IPS-15b (cell line): ENCODE data around the gene ACTR1A.

Experiments
- H3K27me3 ChIP-seq: one replicate; pipeline ENCODE4 v1.6.1; 2013; ENCODE audit warnings: low read length; ENCODE audit not compliant: control insufficient read depth, insufficient read depth
- H3K36me3 ChIP-seq: one replicate; pipeline ENCODE4 v1.6.1; 2013; ENCODE audit warnings: low read length; ENCODE audit not compliant: control insufficient read depth, insufficient read depth
- H3K4me1 ChIP-seq: one replicate; pipeline ENCODE4 v1.6.1; 2013; ENCODE audit warnings: mild to moderate bottlenecking, low read length; ENCODE audit not compliant: control insufficient read depth, insufficient read depth
- H3K4me3 ChIP-seq: one replicate; pipeline ENCODE4 v1.5.1; 2013; ENCODE audit warnings: low read depth, low read length
- H3K9ac ChIP-seq: one replicate; pipeline ENCODE4 v1.6.1; 2013; ENCODE audit warnings: low read depth, mild to moderate bottlenecking, low read length
- H3K9me3 ChIP-seq: one replicate; pipeline ENCODE4 v1.6.1; 2013; ENCODE audit warnings: mild to moderate bottlenecking, low read length; ENCODE audit not compliant: control insufficient read depth, insufficient read depth

The ACTR1A gene

GRCh38 chr10:102449321-102450123, 53.0 kb downstream of the ACTR1A start:
- Histone ChIP-seq H3K36me3 (peaks cover 11% of the 10 kb centered on the region), H3K4me1 (peaks cover 20% of the 10 kb centered on the region), H3K9me3 (no peaks in the 10 kb centered on the region), H3K4me3 (peak overlapping the region; percentile 81), H3K27me3 (no peaks in the 10 kb centered on the region), H3K9ac (peak overlapping the region; percentile 62)

GRCh38 chr10:102444851-102445250, 57.7 kb downstream of the ACTR1A start:
- H3K4me3 ChIP-seq = no peak overlapping the region
- H3K27me3 ChIP-seq = no peaks in the 10 kb centered on the region
- peaks cover 2% of the 10 kb centered on the region for H3K4me1 ChIP-seq
- H3K36me3 ChIP-seq = no peaks in the 10 kb centered on the region
- no peaks in the 10 kb centered on the region for H3K9me3 ChIP-seq
- no peak overlapping the region for H3K9ac ChIP-seq

DNA sequence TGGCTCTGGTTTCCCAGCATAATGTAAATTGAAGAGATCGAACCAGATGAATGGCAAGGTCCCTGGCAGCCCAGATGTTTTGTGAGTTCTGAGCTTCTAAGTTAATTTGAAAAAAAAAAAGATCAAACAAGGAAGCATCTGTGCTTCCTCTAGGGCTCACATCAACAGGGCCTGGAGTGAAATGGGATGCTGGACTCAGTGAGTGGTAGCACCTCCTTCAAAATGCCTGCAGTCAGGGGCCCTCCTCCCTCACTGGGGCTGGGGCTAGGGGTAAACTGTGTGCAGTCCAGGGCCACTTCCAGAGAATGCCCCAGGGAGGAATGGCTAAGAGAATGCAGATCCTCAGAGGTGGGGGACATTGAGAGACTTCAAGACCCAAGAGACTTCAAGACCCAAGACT, 64.1 kb downstream of the ACTR1A start:
- Histone ChIP-seq H3K27me3 (peaks cover 36% of the 10 kb centered on the region), H3K4me3 (no peak overlapping the region), H3K9me3 (no peaks in the 10 kb centered on the region), H3K4me1 (peaks cover 5% of the 10 kb centered on the region), H3K36me3 (no peaks in the 10 kb centered on the region), H3K9ac (no peak overlapping the region)

DNA sequence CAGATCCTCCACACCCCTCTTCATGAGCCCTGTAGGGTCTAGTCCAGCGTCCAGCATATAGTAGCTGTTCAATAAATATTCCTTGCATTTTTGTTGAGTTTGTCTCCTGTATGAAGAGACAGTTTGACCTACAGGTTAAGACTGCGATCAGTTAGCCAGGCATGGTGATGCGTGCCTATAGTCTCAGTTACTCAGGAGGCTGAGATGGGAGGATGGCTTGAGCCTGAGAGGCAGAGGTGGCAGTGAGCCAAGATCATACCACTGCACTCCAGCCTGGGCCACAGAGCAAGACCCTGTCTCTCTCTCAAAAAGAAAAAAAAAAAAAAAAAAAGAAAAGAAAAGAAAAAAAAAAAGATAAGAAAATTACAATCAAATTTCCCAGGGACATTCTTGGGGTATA, 65.0 kb downstream of the ACTR1A start:
- Histone ChIP-seq H3K27me3 (peaks cover 41% of the 10 kb centered on the region), H3K9ac (no peak overlapping the region), H3K4me1 (peaks cover 5% of the 10 kb centered on the region), H3K9me3 (no peaks in the 10 kb centered on the region), H3K4me3 (no peak overlapping the region), H3K36me3 (no peaks in the 10 kb centered on the region)

DNA sequence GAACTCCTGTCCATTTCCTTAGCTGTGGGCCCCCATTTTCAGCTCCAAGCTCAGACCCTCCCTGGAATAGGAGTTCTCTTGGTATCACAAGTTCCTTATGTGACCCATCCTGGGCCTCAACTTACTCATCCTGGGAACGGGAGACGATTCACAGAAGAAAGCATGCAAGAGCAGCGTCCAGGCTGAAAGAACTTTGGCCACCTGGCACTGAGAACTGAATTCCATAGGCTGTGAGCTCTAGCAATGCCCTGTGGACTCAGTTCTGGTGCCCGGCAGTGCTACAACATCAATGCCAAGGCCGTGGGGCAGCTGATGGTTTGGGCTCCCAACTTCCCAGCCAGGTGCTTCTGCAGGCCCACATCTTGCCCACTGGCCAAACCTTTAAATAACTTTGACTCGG, 66.2 kb downstream of the ACTR1A start:
- H3K36me3 ChIP-seq = no peaks in the 10 kb centered on the region
- peaks cover 41% of the 10 kb centered on the region for H3K27me3 ChIP-seq
- H3K9ac ChIP-seq = no peak overlapping the region
- H3K4me1 ChIP-seq = peaks cover 5% of the 10 kb centered on the region
- no peaks in the 10 kb centered on the region for H3K9me3 ChIP-seq
- H3K4me3 ChIP-seq = peak overlapping the region; percentile 23

- Histone ChIP-seq H3K9me3 (no peaks in the 10 kb centered on the region), H3K4me3 (peak overlapping the region; percentile 50), H3K9ac (peak overlapping the region; percentile 41), H3K4me1 (peaks cover 5% of the 10 kb centered on the region), H3K36me3 (no peaks in the 10 kb centered on the region), H3K27me3 (peaks cover 41% of the 10 kb centered on the region)
Observed at GRCh38 chr10:102435529-102436233, 66.8 kb downstream of the ACTR1A start.

DNA sequence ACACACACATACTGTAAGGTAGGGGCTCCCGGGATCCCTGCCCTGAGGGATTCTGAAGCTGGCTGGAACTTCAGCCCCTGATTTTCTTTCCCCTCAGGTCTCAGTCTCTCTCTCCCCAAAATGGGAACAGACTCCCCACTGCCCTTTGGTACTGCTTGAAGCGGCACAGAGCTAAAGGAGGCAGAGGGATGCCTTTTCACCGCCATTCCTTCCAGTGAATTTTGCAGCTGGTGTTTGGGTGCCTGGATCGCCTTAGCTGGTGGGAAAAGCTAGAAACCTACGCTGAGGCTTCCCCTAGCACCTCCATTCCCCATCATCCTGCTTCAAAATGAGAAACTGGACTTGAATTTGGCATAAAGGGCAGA, 67.4 kb downstream of the ACTR1A start:
- Histone ChIP-seq H3K9ac (peak overlapping the region; percentile 41), H3K36me3 (no peaks in the 10 kb centered on the region), H3K4me1 (peaks cover 5% of the 10 kb centered on the region), H3K4me3 (peak overlapping the region; percentile 50), H3K9me3 (no peaks in the 10 kb centered on the region), H3K27me3 (peaks cover 41% of the 10 kb centered on the region)

GRCh38 chr10:102434394-102435132, 67.9 kb downstream of the ACTR1A start:
- H3K27me3 ChIP-seq = peaks cover 41% of the 10 kb centered on the region
- peaks cover 5% of the 10 kb centered on the region for H3K4me1 ChIP-seq
- no peaks in the 10 kb centered on the region for H3K36me3 ChIP-seq
- H3K9ac ChIP-seq = no peak overlapping the region
- H3K9me3 ChIP-seq = no peaks in the 10 kb centered on the region
- peak overlapping the region; percentile 50 for H3K4me3 ChIP-seq

GRCh38 chr10:102433619-102434046, 68.9 kb downstream of the ACTR1A start:
- Histone ChIP-seq H3K27me3 (peaks cover 41% of the 10 kb centered on the region), H3K36me3 (no peaks in the 10 kb centered on the region), H3K9me3 (no peaks in the 10 kb centered on the region), H3K9ac (no peak overlapping the region), H3K4me1 (peaks cover 5% of the 10 kb centered on the region), H3K4me3 (no peak overlapping the region)

DNA sequence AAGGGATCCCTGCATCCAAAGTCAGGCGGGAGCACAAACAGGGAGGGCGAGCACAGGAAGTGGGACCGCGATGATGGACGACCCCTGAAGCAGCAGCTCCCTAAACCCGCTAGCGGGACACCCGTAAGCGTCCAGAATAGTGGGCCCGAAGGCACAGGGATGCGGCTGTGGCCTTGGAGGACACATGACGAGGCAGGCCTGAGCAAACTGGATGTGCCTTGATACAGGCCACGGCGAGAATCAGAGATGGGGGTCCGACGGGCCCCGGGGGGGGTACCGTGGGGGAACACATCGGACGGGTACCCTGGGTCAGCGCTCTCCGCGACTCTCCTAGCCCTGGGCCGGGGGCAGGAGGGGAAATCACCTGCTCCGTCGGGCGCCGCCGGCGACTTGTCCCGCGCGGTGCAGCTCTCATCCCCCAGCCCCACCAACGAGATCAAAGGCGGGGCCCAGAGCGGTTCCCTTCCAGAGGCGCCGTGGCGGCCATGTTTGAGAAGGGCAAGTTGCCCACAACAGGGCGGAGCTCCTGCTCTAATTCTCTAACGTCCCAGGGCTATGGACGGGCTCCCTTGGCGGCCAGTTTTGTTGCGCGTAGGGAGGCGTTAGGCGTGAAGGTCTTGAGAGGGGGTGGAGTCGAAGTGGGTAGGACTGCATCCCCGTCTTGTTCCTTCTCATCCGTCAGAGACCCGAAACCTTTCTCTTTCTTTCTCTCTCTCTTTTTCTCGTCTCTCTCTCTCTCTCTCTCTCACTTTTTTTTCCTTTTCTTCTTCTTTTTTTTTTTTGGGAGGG, 70.2 kb downstream of the ACTR1A start, which contains the start of gene CUEDC2:
Gene CUEDC2 (minus strand): TSS at position 413 of the 789 bp plus-strand sequence. CDS start 7,386 bp downstream, outside the sequence.
- H3K4me1 ChIP-seq = peaks cover 5% of the 10 kb centered on the region
- H3K9me3 ChIP-seq = no peaks in the 10 kb centered on the region

More for the DNA sequence above, 70.2 kb downstream of the ACTR1A start, which contains the start of gene CUEDC2:
- Histone ChIP-seq H3K36me3 (no peaks in the 10 kb centered on the region), H3K27me3 (peaks cover 38% of the 10 kb centered on the region), H3K4me3 (peak within 1 kb of the TSS; percentile 90), H3K9ac (peak within 1 kb of the TSS; percentile 74)
